H1 (cell line): ENCODE measurements around the gene CUX1. TPM values are rescaled to one million over a fixed set of nuclear protein-coding genes. Genes with fewer than 3 reads are reported as not detected.

Experiments
- CTCF ChIA-PET: fragments of 300-600 bp; sonication (Branson Sonifier 250); formaldehyde crosslinking; loops from one replicate; lab custom pipeline; 2021; ENCODE audit not compliant: partially characterized antibody; lab: Charles Lee
- POLR2A ChIA-PET: fragments of 300-600 bp; sonication (Branson Sonifier 250); formaldehyde crosslinking; loops from one replicate; lab custom pipeline; 2021; ENCODE audit warnings: inconsistent platforms; ENCODE audit not compliant: partially characterized antibody; lab: Charles Lee
- DNase-seq, 2 experiments: peaks; one replicate each; pipeline versions ENCODE4 v3.0.0 to v3.0.0-alpha.2; 2010 to 2022; ENCODE audit warnings: low spot score in 2 of 2, low read depth in 1 of 2, mixed read lengths in 1 of 2
- FAIRE-seq: peaks from 2 replicates; lab custom pipeline; 2011; peaks lifted over from hg19 to GRCh38; lab: Jason Lieb, UNC
- H2AFZ ChIP-seq: 2 replicates; pipeline ENCODE4 v1.8.1; 2012; ENCODE audit warnings: low read length, inconsistent platforms
- H2AK5ac ChIP-seq: 2 replicates; pipeline ENCODE4 v1.6.1; 2013; ENCODE audit warnings: low read depth, low read length
- H2BK120ac ChIP-seq: replicated peaks from 2 replicates; pipeline ENCODE3; 2013; ENCODE audit warnings: low read depth, low read length, inconsistent platforms
- H2BK12ac ChIP-seq: 2 replicates; pipeline ENCODE4 v1.6.1; 2013; ENCODE audit warnings: low read depth, low read length
- H2BK15ac ChIP-seq: 2 replicates; pipeline ENCODE4 v1.6.1; 2013; ENCODE audit warnings: low read length
- H2BK20ac ChIP-seq: 2 replicates; pipeline ENCODE4 v1.6.1; 2013; ENCODE audit warnings: low read length
- H2BK5ac ChIP-seq: 2 replicates; pipeline ENCODE4 v1.6.1; 2013; ENCODE audit warnings: low read depth, low read length
- H3K14ac ChIP-seq: 2 replicates; pipeline ENCODE4 v1.6.1; 2013; ENCODE audit warnings: inconsistent platforms; ENCODE audit not compliant: insufficient read length
- H3K18ac ChIP-seq: 2 replicates; pipeline ENCODE4 v1.6.1; 2013; ENCODE audit warnings: low read length; ENCODE audit errors: extremely low read depth
- H3K23ac ChIP-seq: 2 replicates; pipeline ENCODE4 v1.6.1; 2013; ENCODE audit warnings: inconsistent platforms; ENCODE audit not compliant: insufficient read length
- H3K23me2 ChIP-seq: 2 replicates; pipeline ENCODE4 v1.6.1; 2013; ENCODE audit warnings: low read depth, low read length
- H3K27ac ChIP-seq: 2 replicates; pipeline ENCODE4 v1.6.1; 2011; ENCODE audit warnings: low read depth, low read length, inconsistent platforms
- H3K27me3 ChIP-seq, 4 experiments: replicated peaks in 1 of 4; 1 replicate in 1 of 4; 2 replicates in 3 of 4; pipeline versions ENCODE4 v1.6.1 to v1.8.1; 2011 to 2013; ENCODE audit warnings: low read length in 3 of 4, mild to moderate bottlenecking in 3 of 4, inconsistent platforms in 2 of 4, mixed read lengths in 2 of 4, moderate library complexity in 1 of 4; ENCODE audit not compliant: control insufficient read depth in 3 of 4, insufficient read depth in 3 of 4; ENCODE audit errors: extremely low read depth in 1 of 4
- H3K36me3 ChIP-seq, 4 experiments: 2 replicates each; pipeline versions ENCODE4 v1.6.1 to v1.8.1; 2011 to 2013; ENCODE audit warnings: mild to moderate bottlenecking in 4 of 4, low read length in 3 of 4, moderate library complexity in 2 of 4, control low read depth in 1 of 4, inconsistent platforms in 1 of 4; ENCODE audit not compliant: insufficient read depth in 4 of 4, control insufficient read depth in 2 of 4
- H3K4ac ChIP-seq: replicated peaks from 2 replicates; pipeline ENCODE3; 2013; ENCODE audit warnings: low read length, low read depth, mixed read lengths, inconsistent platforms; ENCODE audit not compliant: insufficient read length
- H3K4me1 ChIP-seq, 4 experiments: replicated peaks in 1 of 4; 1 replicate in 1 of 4; 2 replicates in 3 of 4; pipeline versions ENCODE4 v1.6.1 to v1.8.1; 2011 to 2013; ENCODE audit warnings: low read length in 3 of 4, inconsistent platforms in 2 of 4, mixed read lengths in 1 of 4; ENCODE audit not compliant: insufficient read depth in 4 of 4, control insufficient read depth in 3 of 4
- H3K4me2 ChIP-seq, 2 experiments: 2 replicates each; pipeline versions ENCODE4 v1.6.1 to v1.8.1; 2011 to 2013; ENCODE audit warnings: low read depth in 2 of 2, low read length in 2 of 2, control low read depth in 1 of 2, inconsistent platforms in 1 of 2, mild to moderate bottlenecking in 1 of 2; ENCODE audit not compliant: insufficient read depth in 1 of 2
- H3K4me3 ChIP-seq, 4 experiments: fragments of 200-600, 300-600 bp in 1 of 4; sonication (generic), shearing (Covaris generic), sonication (Bioruptor Twin) in 1 of 4; 2 replicates each; pipeline versions ENCODE4 v1.5.1 to v1.8.1; 2011 to 2016; ENCODE audit warnings: low read length in 4 of 4, low read depth in 3 of 4, control low read depth in 2 of 4, inconsistent platforms in 2 of 4, mild to moderate bottlenecking in 2 of 4, mixed read lengths in 1 of 4, moderate library complexity in 1 of 4; ENCODE audit not compliant: insufficient read depth in 2 of 4; ENCODE audit errors: extremely low read depth in 1 of 4
- H3K56ac ChIP-seq: replicated peaks from 2 replicates; pipeline ENCODE3; 2013; ENCODE audit warnings: low read depth, mild to moderate bottlenecking, mixed read lengths, low read length, inconsistent platforms; ENCODE audit not compliant: insufficient read length
- H3K79me1 ChIP-seq: 2 replicates; pipeline ENCODE4 v1.6.1; 2013; ENCODE audit warnings: low read depth, low read length, control low read depth
- H3K79me2 ChIP-seq, 2 experiments: 2 replicates each; pipeline versions ENCODE4 v1.6.1 to v1.8.1; 2012 to 2013; ENCODE audit warnings: low read length in 2 of 2, mild to moderate bottlenecking in 2 of 2, inconsistent platforms in 1 of 2; ENCODE audit not compliant: insufficient read depth in 2 of 2, control insufficient read depth in 1 of 2
- H3K9ac ChIP-seq, 4 experiments: replicated peaks in 1 of 4; 1 replicate in 1 of 4; 2 replicates in 3 of 4; pipeline versions ENCODE4 v1.6.1 to v1.8.1; 2011 to 2013; ENCODE audit warnings: low read depth in 3 of 4, low read length in 3 of 4, control low read depth in 2 of 4, mild to moderate bottlenecking in 2 of 4, moderate library complexity in 2 of 4, inconsistent platforms in 1 of 4; ENCODE audit errors: extremely low read depth in 1 of 4
- H3K9me3 ChIP-seq, 2 experiments: 2 replicates each; pipeline versions ENCODE4 v1.6.1 to v1.8.1; 2012 to 2013; ENCODE audit warnings: mild to moderate bottlenecking in 2 of 2, moderate library complexity in 2 of 2, control low read depth in 1 of 2, inconsistent platforms in 1 of 2, low read depth in 1 of 2, low read length in 1 of 2, mixed read lengths in 1 of 2; ENCODE audit not compliant: insufficient read depth in 2 of 2
- H4K20me1 ChIP-seq, 2 experiments: replicated peaks in 1 of 2; 2 replicates each; pipeline versions ENCODE3 to v1.8.1; 2011 to 2013; ENCODE audit warnings: inconsistent platforms in 2 of 2, low read length in 2 of 2, mild to moderate bottlenecking in 1 of 2; ENCODE audit not compliant: insufficient read depth in 2 of 2, control insufficient read depth in 1 of 2
- H4K5ac ChIP-seq: 2 replicates; pipeline ENCODE4 v1.6.1; 2013; ENCODE audit warnings: low read length, low read depth, mixed read lengths, inconsistent platforms; ENCODE audit not compliant: insufficient read length
- H4K8ac ChIP-seq: 2 replicates; pipeline ENCODE4 v1.8.0; 2013; ENCODE audit warnings: mild to moderate bottlenecking, moderate library complexity, low read length, inconsistent platforms; ENCODE audit not compliant: insufficient read depth; ENCODE audit errors: extremely low read depth
- H4K91ac ChIP-seq: replicated peaks from 2 replicates; pipeline ENCODE3; 2013; ENCODE audit warnings: low read length, mixed read lengths, inconsistent platforms; ENCODE audit not compliant: insufficient read length
- WGBS, 2 experiments: shearing (Covaris generic) in 1 of 2; methylation state at CpG; one replicate each; pipeline versions ENCODE4 v1.1.6 to v1.1.7; 2013 to 2015; ENCODE audit warnings: low lambda C conversion rate in 2 of 2, mixed read lengths in 2 of 2, inconsistent platforms in 1 of 2, low coverage in 1 of 2, missing lambda C conversion rate in 1 of 2; ENCODE audit not compliant: insufficient replicate concordance in 2 of 2, insufficient coverage in 1 of 2, insufficient read length in 1 of 2; ENCODE audit errors: extremely low coverage in 1 of 2, missing lambda C conversion rate in 1 of 2; 5-methylcytosine and 5-hydroxymethylcytosine counted together
- polyA plus RNA-seq, 7 experiments: library from polyadenylated mRNA; depleted of rRNA in 3 of 7; stranded (reverse) in 5 of 7; unstranded in 2 of 7; fragments of >200 nt in 5 of 7; fragments of 200-250 nt in 2 of 7; gene quantifications; 1 replicate in 5 of 7; 2 replicates in 1 of 7; 4 replicates in 1 of 7; pipeline versions ENCODE4 v1.2.1 to v1.2.3, GENCODE V29; 2011 to 2013; ENCODE audit warnings: missing spikeins in 2 of 7, mixed read lengths in 2 of 7
- total RNA-seq: library from RNA; stranded (reverse); fragmentation: NEBNext Ultra II Directional; extraction: Animal tissue kit (Norgen Biotek cat#: 25700); gene quantifications from 2 replicates; pipeline ENCODE4 v1.2.1, GENCODE V29; 2021

The CUX1 gene
- total and polyA plus RNA-seq, 2 of the 8 experiments (the other 6 are each of a cell fraction or from before 2014, with no cell fraction given) = 21.6 to 65.9 TPM

GRCh38 chr7:101900103-101900502 is 82.7 kb downstream of the CUX1 start:
- H2BK120ac ChIP-seq = no peak overlapping the region
- H4K5ac ChIP-seq = no peak overlapping the region
- H2BK12ac ChIP-seq = no peak overlapping the region
- H3K18ac ChIP-seq = no peak overlapping the region; the same call in 1 of the 2 replicates
- H3K4me1 ChIP-seq = peaks cover 0 to 3% (median 2%) of the 10 kb centered on the region in 4 experiments; a peak in 3 of 7 replicates
- no peaks in the 10 kb centered on the region for H3K36me3 ChIP-seq
- H4K20me1 ChIP-seq = peaks cover 21 to 27% of the 10 kb centered on the region in 2 experiments
- no peak overlapping the region for H2BK5ac ChIP-seq
- H3K4me3 ChIP-seq = no peak overlapping the region
- peaks cover 0 to 94% of the 10 kb centered on the region in 2 experiments; a peak in 3 of 4 replicates for H3K79me2 ChIP-seq
- no peak overlapping the region for H2AFZ ChIP-seq
- no peak overlapping the region for H3K4ac ChIP-seq
- no peak overlapping the region for H4K91ac ChIP-seq
- no peak overlapping the region for H2BK15ac ChIP-seq
- no peak overlapping the region for H3K9ac ChIP-seq
- H2AK5ac ChIP-seq = no peak overlapping the region
- no peak overlapping the region for H3K23ac ChIP-seq
- CTCF ChIA-PET = interaction anchor here (0.9 to 1.6 kb wide), 5 partner anchors 13 to 94 kb away, joined by 3 to 4 read pairs (median 3); no protein-coding TSS in a partner anchor
- WGBS, 2 experiments = 87% methylated on average over 18 of the region's 18 CpGs; no CpG with 5 or more reads in 1 of the 2 experiments
- no peak overlapping the region for H2BK20ac ChIP-seq
- H4K8ac ChIP-seq = no peak overlapping the region
- no peak overlapping the region for H3K27ac ChIP-seq
- FAIRE-seq = no peak
- H3K4me2 ChIP-seq = no peak overlapping the region
- no peaks in the 10 kb centered on the region for H3K27me3 ChIP-seq
- H3K79me1 ChIP-seq = peaks cover 15% of the 10 kb centered on the region; the same call in 1 of the 2 replicates
- H3K9me3 ChIP-seq = no peaks in the 10 kb centered on the region
- H3K14ac ChIP-seq = no peak overlapping the region
- H3K23me2 ChIP-seq = no peaks in the 10 kb centered on the region
- POLR2A ChIA-PET = interaction anchor here (0.6 to 1.6 kb wide), 2 partner anchors 21 to 181 kb away, joined by 3 read pairs; no protein-coding TSS in a partner anchor
- no peak overlapping the region for H3K56ac ChIP-seq
- no peak for DNase-seq
